ENCODE results near the gene GPANK1.

GPANK1 gene

DNA sequence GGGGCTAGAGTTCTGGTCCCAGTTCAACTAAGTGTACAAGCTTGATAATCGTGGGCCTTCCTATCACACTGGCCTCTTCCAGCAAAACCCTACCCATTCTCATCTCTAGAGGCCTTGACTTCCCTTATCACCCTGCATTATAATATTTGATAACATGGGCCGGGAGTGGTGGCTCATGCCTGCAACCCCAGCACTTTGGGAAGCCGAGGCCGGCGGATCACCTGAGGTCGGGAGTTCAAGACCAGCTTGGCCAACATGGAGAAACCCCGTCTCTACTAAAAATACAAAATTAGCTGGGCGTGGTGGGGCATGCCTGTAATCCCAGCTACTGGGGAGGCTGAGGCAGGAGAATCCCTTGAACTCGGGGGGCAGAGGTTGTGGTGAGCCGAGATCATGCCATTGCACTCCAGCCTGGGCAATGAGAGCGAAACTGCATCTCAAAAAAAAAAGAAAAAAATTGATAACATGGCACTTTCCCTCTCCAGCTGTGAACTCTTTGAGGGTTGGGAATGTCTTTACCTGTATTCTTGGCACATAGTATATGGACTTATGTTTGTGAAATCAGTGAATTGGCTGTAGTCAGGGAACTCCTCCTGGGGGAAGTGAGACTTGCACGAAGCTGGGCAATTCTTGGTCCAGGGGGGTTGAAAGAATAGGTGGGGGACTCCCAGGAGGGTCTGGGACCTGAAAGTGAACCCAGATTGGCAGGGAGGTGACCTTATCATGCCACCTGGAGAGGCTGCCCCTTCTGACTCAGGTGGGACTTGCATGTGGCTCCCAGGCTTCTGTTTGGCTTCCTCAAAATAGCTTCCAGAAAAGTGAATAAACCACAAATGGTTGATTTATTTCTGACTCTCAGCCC, 3.3 kb downstream of the GPANK1 start:
- no peak for FAIRE-seq

DNA sequence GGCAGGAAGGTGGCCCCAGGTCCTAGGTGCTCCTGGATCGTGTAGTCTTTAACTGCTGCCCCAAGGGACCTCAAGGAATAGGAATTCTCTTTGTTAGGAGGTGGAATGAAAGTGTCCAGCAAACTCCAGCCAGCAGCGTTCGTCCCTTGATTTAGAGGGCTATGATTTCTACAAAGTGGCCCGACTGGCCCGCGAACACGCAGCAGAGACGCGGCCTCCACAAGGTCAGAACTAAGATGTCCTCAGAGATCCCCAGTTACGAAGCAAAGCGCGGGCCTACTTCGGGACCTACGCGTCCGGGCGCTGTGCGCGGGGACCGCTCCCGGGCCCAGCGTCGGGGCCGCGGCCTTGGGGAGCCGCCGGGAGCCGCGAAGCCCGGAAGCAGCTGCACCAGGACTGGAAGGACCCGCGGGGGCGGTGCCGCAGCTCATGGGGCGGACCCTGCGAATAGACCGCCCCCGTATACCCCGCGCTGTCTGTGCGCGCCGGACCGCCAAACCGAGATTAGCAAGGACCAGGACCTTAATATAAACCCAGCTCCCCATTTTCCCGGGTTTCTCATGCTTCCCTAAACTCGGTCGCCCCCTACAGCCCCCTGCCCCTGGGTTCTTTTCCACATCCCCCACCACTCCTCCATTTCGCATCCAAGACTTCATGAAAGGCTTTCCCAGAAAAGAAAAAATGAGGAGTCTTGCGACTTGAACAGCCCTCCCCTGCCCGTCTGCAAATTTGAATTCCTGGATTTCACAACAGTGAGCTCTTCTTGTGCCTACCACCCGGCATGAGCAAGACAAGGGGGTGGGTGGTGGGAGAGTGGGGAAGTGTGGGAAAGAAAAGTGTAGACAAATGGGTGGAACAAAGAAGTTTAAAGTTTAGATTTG, 4.2 kb downstream of the GPANK1 start, which contains the start of gene C6orf47:
Gene C6orf47, minus strand, starts transcription at position 398 of the 881 bp plus-strand sequence. CDS start 831 bp downstream, outside the sequence.
- FAIRE-seq: no peak

DNA sequence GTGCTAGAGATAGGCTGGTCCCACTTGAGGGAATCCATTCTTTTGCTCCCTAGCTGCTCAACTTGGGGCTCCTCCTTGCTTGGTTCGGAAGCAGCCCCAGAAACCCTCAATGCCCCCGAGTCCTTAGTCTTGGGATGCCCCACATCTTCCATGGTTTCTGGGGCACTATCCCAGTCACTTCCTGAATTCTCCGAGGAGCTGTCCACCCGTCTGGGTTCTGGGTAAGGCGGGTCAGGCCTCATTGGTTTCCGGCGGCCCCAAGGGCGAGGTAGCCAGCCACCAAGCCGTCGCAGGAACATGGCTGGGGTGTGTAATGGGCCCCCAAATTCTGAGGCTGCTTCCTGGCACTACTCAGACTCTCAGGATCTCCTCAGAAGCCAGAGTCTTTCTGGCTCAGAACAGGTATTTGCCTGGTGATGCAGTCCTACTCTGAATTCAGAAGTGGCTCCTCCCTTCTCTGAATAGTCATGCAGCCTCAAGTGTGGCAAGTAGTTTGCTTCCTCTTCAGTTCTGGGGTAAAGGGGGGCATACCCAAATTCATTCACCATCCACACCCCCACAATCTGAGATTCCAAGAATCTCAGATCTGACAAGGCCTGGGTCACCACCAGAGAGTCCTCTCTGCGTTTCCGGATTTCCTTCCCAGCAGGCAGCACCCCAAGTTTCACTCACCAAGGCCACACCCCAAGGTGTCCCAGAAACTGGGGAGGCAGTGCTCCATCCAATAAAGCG, 5.0 kb downstream of the GPANK1 start:
- FAIRE-seq: no peak

DNA sequence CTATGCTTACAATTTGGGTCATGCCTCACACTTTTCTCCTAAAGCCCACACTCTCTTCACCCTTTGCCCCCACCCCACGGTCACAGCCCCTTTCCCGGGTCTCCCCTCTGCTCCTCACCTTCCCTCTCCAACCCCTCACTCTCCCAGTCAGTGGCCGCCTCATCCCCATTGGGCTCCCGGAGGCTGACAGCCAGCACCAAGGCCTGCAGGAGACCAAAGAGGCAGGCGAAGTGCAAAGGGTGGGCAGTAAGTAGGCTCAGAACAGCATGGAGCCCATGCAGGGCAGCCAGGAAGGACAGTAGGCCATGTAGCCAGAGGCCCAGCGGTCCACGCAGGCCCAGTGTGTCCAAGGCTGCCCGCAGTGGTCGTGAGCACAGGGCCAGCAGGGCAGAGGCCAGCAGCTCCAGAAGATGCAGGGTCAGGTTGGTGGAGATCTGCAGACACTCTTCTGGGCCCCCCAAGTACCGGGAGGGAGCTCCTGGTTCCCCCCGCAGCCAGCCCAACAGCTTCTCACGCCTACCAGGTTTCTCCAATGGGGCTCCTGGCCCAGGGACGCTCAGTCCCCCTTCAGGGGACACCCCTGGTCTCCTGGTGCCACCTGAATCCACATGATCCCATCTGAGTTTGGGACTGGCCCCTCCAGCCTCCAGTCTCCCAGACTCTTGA, 5.7 kb downstream of the GPANK1 start:
- FAIRE-seq: no peak

DNA sequence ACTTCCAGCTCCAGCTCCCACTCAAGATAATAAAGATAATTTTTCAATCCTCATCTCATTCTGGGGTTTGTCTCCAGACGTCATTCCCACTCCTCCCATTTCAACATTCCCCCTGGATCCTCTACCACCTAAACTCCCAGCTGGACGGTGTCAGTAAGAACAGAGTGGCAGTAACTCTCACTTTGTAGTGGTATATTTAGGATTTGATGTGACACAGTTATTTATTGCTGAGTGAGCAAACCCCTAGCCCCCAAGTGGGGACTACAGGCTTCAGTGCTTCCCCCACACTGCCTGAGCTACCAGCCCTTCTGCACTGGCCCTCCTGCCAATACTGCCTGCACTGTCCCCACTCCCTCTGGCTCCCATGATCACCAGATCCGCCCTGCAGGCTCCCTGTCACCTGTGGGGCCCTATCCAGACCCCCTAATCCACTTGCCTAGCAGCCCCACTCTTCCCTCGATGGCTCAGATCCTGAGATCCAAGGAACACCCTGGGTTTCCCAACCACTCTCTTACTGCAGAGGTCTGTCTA, 6.6 kb downstream of the GPANK1 start:
- FAIRE-seq: no peak

DNA sequence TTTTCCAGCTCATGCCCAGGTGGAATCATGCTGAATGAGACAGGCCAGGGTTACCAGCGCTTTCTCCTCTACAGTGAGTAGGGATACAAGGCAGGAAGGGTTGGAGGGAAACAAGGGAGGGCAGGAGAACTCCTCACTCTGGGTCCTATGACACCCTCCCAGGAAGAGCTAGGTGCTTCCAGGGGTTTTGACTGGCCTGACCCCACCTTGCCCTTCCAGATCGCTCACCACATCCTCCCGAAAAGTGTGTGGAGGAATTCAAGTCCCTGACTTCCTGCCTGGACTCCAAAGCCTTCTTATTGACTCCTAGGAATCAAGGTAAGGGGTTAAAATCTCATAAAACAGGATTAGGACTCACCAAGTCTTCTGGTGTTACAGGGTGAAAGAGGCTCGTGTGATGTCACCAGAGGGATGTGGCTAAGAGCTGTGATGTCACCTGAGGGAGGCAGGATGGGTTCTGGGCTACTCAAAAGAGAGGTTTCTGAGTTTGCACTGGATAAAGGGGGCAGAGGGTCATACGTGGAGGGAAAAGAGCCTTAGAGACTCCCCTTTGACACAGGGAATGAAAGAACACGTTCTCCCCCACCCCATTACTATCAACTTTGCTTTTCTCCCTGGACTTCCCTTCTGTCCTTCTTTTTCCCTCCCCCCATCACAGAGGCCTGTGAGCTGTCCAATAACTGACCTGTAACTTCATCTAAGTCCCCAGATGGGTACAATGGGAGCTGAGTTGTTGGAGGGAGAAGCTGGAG, 7.2 kb downstream of the GPANK1 start:
- FAIRE-seq: no peak

DNA sequence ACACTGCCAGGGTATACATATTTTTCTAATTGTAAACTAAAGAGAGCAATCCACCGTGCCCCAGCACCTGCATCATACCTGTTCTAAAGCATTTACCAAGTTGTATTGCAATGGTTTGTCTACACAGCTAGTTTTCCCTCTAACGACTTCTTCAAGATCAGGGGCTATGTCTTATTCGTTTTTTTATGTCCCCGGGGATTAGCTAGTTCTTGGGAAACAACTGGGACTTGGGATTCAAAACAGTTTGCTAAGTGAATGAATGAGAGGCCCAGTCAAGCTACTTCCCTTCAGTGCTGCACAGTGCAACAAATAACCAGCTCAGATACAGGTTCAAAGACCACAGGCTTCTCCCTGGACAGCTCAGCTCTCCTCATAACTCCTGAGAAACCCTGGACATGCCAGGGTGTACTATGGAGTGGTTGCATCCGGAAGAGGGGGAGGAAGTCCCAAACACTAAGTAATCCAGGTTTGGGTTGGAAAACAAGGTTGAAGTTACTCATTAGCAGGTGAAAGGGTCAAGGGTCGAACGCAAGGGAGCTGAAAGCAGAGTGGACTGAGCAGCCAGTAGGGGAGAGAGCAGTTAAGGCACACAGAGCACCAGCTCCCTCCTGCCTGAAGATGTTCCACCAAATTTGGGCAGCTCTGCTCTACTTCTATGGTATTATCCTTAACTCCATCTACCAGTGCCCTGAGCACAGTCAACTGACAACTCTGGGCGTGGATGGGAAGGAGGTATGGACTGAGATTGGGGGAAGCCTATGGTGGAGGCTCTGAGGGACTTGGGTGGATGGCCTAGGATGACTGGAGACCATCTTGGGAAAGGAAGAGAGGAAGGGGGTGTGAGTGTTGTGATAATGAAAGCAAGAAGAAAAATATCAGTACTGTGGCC, 9.2 kb downstream of the GPANK1 start, which contains the start of gene APOM:
Gene APOM, plus strand, starts transcription at position 546 of the 889 bp plus-strand sequence. Its CDS starts 73 bp downstream, at position 619.
- FAIRE-seq: no peak

DNA sequence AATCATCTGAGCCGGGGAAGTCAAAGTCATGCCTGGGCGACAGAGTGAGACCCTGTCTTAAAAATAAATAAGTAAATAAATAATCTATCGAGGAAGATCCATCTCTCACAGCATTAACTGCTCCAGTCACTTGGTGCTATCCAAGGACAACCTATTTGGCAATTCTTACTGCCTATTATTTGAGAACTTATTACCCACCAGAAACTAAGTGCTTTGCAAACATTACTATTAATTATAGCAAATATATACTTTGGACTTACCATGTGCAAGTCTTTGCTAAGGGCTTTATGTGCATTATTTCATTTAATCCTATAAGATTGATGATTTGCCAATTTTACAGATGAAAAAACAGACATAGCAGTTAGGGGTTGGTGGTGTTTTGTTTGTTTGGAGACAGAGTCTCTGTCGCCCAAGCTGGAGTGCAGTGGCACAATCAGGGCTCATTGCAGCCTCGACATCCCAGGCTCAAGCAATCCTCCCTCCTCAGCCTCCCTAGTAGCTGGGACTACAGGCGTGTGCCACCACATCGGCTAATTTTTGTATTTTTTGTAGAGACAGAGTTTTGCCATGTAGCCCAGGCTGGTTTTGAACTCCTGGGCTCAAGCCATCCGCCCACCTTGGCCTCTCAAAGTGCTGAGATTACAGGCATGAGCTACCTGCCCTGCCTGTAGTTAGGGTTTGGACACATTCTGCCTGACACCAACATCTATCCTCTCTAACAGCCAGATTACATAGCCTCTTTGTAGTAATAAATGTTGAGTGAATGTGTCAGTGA, 10.0 kb downstream of the GPANK1 start:
- no peak for FAIRE-seq

DNA sequence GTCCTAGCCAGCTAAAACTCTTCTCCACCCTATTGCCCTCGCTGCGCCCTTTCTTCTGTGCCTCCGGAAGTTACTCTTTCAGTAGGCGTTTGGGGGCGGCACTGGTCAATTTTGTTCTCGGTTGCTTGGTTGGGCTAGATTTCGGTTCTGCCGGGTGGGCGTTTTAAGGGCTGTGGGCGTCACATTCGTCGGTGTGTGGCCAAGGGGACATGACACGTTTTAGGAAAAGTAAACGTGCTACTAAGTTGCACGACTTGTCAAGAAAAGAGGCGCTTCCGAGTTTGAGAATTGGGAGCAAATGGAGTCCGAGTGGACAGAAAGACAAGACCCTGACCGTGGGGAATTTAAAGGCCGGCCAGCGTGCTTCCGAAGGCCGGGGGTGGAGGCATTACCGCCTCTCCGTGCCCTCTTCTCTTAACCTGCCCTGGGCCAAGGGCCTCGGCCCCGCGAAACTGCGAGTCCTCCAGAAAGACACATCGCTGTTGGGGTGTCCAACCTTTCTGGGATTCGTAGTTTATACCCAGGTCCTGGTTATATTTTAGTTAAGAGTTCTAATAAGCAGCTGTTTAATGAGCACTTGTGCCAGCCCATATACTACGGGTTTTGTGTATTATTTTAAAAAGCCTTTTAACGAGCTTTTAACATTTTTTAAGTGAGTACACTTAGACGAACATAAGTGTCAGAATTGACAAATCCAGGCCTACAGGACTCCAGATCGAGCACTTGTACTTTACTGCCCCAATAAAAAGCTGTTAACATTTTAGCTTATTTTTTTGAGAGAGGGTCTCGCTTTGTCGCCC, 11.7 kb downstream of the GPANK1 start:
- FAIRE-seq: peak; percentile 49

DNA sequence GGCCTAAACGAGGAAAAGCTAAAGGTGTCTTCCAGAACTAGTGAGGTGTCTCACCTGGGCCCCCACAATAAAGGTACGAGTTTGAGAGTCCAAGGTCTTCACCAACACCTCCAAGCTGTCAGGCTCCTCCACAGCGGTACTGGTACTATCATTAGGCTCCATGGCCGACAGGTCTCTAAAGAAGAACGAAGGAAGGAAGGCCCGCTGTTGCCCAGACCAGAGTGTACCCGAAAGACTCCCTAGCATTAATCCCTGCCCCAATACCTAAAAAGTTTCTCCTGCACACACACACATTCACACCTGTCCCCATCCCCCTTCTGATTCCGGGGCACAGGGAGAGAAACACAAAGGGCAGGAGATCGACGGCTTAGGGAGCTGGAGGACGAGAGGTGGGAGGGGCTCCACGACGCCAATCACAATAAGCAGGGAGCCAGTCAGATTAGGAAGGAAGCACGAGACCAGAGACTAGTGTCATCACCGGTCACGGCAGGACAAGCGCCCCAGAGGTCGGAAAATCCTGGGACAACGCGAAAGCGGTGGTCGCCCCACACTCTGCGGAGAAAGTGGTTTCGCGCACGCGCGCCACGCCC, 13.1 kb downstream of the GPANK1 start:
- no peak for FAIRE-seq

DNA sequence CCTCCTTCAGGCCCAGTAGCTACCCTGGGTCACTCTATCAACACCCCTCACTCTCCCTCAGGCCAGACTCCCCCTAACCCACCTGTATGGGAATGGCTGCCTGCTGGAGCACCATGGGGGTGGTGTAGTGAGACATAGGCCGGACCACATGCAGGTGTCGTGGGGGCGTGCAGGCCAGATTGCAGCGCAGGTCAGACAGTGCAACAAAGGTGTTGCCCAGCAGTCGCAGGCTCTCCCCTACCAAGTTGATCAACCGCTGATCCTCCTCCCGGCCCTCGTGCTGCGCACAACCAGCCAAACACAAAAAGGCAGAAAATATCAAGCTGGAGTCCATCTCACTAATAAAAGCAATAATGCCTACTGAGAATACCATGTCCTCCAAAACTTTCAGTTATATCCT, 19.5 kb downstream of the GPANK1 start:
- FAIRE-seq: no peak

DNA sequence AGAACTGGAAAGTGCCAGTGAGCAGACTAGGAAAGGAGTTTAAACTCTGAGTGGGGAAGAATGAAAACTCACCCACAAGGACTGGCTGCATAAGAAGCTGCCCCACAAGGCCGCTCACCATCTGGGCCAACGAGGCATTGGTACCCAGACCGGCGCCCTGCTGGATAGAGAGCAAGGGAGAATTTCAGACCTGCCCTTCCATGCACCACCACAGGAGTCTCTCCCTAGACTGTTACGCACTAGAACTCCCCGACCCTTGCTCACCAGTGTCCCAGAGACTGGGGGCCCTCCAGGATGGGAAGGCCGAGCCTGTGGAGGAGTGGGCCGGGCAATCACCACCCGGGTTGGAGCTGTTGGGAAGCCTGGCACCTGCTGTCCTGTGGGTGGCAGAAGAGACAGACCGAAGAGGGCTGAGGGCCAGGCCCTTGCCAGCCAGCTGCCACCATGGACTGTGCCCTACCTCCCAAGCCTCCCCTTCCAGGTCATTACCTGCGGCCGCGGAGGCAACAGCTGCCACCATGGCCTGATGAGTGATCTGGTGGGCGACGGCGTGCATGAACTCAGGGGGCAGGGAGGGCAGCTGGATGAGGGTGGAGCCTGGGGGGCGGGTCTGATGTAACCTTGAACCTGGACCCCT, 20.9 kb downstream of the GPANK1 start:
- FAIRE-seq: no peak

DNA sequence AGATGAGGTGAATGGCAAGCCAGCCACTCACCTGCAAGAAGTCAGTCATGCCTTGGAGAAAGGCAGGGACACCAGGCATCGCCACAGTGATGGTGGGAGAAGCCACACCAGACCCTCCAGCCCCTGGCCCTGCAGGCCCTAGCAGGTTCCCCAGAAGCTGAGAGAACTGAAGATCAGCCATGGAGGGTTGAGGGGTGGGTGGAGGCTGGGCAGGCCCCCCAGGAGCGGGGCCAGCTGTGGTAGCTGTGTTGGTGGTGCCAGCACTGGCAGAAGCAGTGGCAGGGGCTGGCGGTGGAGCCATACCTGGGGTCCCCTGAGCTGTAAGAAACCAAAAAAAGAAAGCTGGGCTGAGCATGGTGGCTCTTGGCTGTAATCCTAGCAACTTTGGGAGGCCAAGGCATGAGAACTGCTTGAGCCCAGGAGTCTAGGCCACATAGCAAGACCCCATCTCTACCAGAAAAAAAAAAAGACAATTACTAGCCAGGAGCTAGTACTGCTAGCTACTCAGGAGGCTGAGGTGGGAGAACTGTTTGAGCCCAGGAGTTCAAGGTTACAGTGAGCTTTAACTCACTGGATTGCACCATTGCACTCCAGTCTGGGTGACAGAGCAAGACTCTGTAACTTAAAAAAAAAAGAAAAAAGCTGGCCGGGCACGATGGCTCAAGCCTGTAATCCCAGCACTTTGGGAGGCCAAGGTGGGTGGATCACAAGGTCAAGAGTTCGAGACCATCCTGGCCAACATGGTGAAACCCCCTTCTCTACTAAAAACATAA, 21.8 kb downstream of the GPANK1 start:
- FAIRE-seq: no peak

DNA sequence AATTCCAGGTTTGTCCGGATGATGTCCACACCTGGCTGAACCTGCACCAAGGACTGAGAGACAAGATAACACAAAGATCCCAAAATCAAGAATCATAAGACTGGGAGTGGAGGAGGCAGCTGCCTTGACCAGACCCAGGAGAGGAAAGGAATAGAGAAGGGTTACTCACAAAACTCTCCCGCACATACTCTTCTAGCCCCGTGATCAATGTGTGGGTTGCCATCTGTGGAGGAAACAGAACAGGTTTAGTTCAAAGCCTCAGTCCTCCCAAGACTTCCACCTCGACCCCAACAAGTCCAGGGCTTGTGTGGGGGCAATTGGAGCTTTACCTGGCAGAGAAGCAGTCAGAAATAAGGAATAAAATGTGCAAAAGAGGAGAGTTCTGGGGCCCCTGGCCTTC, 23.4 kb downstream of the GPANK1 start:
- FAIRE-seq: no peak

DNA sequence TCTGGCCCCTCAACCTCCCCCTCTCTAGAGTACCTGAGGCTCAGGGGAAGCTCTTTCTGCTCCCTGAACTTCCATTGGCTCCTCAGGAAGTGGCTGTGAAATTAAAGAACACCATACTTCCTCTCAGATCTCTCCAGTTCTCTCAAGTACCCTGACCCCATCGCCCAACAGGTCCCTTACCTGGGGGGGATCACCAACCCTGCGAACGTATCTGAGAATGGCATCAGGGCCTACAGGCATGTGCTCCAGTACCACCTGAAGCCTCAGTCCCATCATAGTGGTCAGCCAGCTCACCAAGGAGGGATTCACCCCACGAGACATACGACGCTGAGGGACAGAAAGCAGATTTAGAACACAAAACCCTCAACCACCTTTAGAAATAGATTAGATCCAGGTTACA, 24.2 kb downstream of the GPANK1 start:
- no peak for FAIRE-seq

DNA sequence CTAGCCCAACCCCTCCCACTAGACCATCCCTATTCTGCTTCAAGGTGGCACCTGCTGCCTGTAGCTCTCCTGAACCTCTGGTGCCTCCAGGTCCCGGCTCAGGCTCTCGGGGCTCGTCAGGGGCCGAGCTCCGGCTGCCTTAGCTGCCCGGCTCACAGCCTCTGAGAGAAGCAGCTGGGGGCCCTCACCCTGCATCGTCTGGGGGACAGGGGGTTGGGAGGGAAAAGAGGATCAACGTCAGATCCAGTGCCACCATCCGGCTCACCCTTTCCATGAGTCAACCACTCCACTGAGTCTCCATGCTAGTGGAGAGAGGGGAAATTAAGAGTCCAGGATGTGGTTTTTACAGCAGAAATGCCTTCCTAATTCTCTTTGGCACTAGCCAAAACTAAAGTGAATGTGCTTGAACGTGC, 25.3 kb downstream of the GPANK1 start:
- no peak for FAIRE-seq

DNA sequence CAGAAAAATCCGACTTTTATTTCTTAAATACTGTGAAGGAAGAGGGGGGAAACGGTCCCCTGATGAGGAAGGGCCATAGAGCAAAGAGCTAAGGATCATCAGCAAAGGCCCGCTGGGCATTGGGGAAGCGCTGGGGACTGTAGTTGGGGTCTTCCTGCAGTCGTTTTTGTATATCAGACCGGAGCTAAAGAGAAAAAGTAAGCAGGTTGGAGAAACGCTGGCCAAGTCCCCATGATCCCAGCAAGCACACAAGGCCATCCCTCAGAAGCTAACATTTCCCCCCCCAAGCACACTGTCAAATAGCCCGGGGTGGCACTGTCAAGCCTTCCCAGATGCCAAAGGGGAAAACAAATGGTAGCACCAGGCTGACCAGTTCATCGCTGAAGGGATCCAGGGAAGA, 25.8 kb downstream of the GPANK1 start:
- no peak for FAIRE-seq

Measured in TTC549 (cell line).